Tibial artery (tissue), 4 donors: Measurements from ENCODE around the gene PDCD7.

ENCODE experiments used
- DNase-seq, 2 donors: peaks; one replicate each; pipeline ENCODE4 v3.0.0-alpha.2; 2019
- H3K27ac ChIP-seq, 2 donors: fragments of 200-600 bp; sonication (generic) in 1 of 2; 1 replicate in 1 of 2; 2 replicates in 1 of 2; pipeline ENCODE4 v1.5.1; 2018 to 2019; ENCODE audit warnings: mild to moderate bottlenecking in 1 of 2
- H3K27me3 ChIP-seq, 2 donors: fragments of 200-600 bp; sonication (generic) in 1 of 2; one replicate each; pipeline versions ENCODE4 v1.5.1 to v1.6.0; 2016 to 2019
- H3K36me3 ChIP-seq, 3 donors: fragments of 200-600 bp; sonication (generic) in 2 of 3; one replicate each; pipeline ENCODE4 v1.5.1; 2016 to 2019; ENCODE audit warnings: mild to moderate bottlenecking in 2 of 3
- H3K4me1 ChIP-seq, 4 donors: fragments of 200-600 bp; sonication (generic) in 2 of 4; 1 replicate in 3 of 4; 2 replicates in 1 of 4; pipeline ENCODE4 v1.5.1; 2016 to 2019
- H3K4me3 ChIP-seq, 2 donors: fragments of 200-600 bp; sonication (generic) in 1 of 2; 1 replicate in 1 of 2; 2 replicates in 1 of 2; pipeline ENCODE4 v1.5.1; 2018 to 2019; ENCODE audit warnings: mild to moderate bottlenecking in 2 of 2
- H3K9me3 ChIP-seq, 3 donors: fragments of 200-600 bp; sonication (generic) in 1 of 3; one replicate each; pipeline ENCODE4 v1.5.1; 2016 to 2019
- CTCF ChIP-seq, 2 experiments: fragments of 200-600 bp in 1 of 2; fragments of 450-650 bp in 1 of 2; IDR thresholded peaks; one replicate each; pipeline ENCODE4 v1.5.1; 2017 to 2019; ENCODE audit warnings: antibody characterized with exemption in 2 of 2, mild to moderate bottlenecking in 1 of 2, moderate library complexity in 1 of 2
- intact Hi-C: fragments of 100-400 bp; cut with DNase I; formaldehyde crosslinking; loops from one replicate; pipeline ENCODE4 v1.15.0; 2023; ENCODE audit warnings: low total_unique reads

The PDCD7 gene

GRCh38 chr15:65092911-65093792 lies 40.5 kb downstream of the PDCD7 start:
- Histone ChIP-seq H3K36me3 (peaks cover 1 to 14% (median 11%) of the 10 kb centered on the region in 3 donors), H3K4me3 (no peak overlapping the region), H3K9me3 (no peaks in the 10 kb centered on the region), H3K27ac (peak overlapping the region; percentile 95 to 96), H3K27me3 (no peaks in the 10 kb centered on the region), H3K4me1 (peaks cover 7 to 86% (median 67%) of the 10 kb centered on the region in 4 donors)
- TF ChIP-seq CTCF (IDR thresholded peaks at IDR 0.05) = no peak
- DNase-seq = peak in 1 of 2 donors; percentile 78
- intact Hi-C loops = no loop called here

GRCh38 chr15:65091946-65092770 lies 41.5 kb downstream of the PDCD7 start:
- H3K27ac ChIP-seq = peak overlapping the region; percentile 95 to 96
- intact Hi-C loops = no loop called here
- no peak for TF ChIP-seq CTCF (IDR thresholded peaks at IDR 0.05)
- peaks cover 7 to 94% (median 75%) of the 10 kb centered on the region in 4 donors for H3K4me1 ChIP-seq
- DNase-seq = peak in 1 of 2 donors; percentile 67
- H3K4me3 ChIP-seq = no peak overlapping the region
- H3K9me3 ChIP-seq = no peaks in the 10 kb centered on the region
- no peaks in the 10 kb centered on the region for H3K27me3 ChIP-seq
- peaks cover 0 to 4% (median 1%) of the 10 kb centered on the region in 3 donors for H3K36me3 ChIP-seq

GRCh38 chr15:65089206-65089824 lies 44.3 kb downstream of the PDCD7 start:
- Histone ChIP-seq H3K9me3 (no peaks in the 10 kb centered on the region), H3K27me3 (no peaks in the 10 kb centered on the region), H3K4me3 (no peak overlapping the region), H3K36me3 (no peaks in the 10 kb centered on the region), H3K27ac (peak overlapping the region; percentile 95 to 96), H3K4me1 (peaks cover under 1 to 97% (median 83%) of the 10 kb centered on the region in 4 donors)
- intact Hi-C loops = no loop called here
- TF ChIP-seq CTCF (IDR thresholded peaks at IDR 0.05) = no peak
- peak in 1 of 2 donors; percentile 80 for DNase-seq

- peaks cover 0 to 97% (median 84%) of the 10 kb centered on the region in 4 donors for H3K4me1 ChIP-seq
- H3K4me3 ChIP-seq = no peak overlapping the region
- H3K27me3 ChIP-seq = no peaks in the 10 kb centered on the region
- H3K27ac ChIP-seq = peak overlapping the region; percentile 95 to 96
- DNase-seq = no peak
- no peaks in the 10 kb centered on the region for H3K9me3 ChIP-seq
- H3K36me3 ChIP-seq = no peaks in the 10 kb centered on the region
- TF ChIP-seq CTCF (IDR thresholded peaks at IDR 0.05) = no peak
- intact Hi-C loops = no loop called here
Observed at GRCh38 chr15:65088643-65089021, 45.0 kb downstream of the PDCD7 start.

GRCh38 chr15:65087873-65088642 lies 45.5 kb downstream of the PDCD7 start:
- Histone ChIP-seq H3K9me3 (no peaks in the 10 kb centered on the region), H3K27me3 (no peaks in the 10 kb centered on the region), H3K36me3 (no peaks in the 10 kb centered on the region), H3K4me3 (no peak overlapping the region), H3K27ac (peak overlapping the region; percentile 95 to 96), H3K4me1 (peaks cover 0 to 97% (median 86%) of the 10 kb centered on the region in 4 donors)
- DNase-seq = peak; percentile 91 to 99
- no peak for TF ChIP-seq CTCF (IDR thresholded peaks at IDR 0.05)
- intact Hi-C loops = no loop called here
